ENCODE results near the gene RLF. TPM values are rescaled to one million over a fixed set of nuclear protein-coding genes. Genes with fewer than 3 reads are reported as not detected.

RLF gene
- total and polyA plus RNA-seq, 10 of the 15 experiments (the other 5 are each of a cell fraction or from before 2014, with no cell fraction given), result 2.0 to 19.8 (median 8.7) TPM

DNA sequence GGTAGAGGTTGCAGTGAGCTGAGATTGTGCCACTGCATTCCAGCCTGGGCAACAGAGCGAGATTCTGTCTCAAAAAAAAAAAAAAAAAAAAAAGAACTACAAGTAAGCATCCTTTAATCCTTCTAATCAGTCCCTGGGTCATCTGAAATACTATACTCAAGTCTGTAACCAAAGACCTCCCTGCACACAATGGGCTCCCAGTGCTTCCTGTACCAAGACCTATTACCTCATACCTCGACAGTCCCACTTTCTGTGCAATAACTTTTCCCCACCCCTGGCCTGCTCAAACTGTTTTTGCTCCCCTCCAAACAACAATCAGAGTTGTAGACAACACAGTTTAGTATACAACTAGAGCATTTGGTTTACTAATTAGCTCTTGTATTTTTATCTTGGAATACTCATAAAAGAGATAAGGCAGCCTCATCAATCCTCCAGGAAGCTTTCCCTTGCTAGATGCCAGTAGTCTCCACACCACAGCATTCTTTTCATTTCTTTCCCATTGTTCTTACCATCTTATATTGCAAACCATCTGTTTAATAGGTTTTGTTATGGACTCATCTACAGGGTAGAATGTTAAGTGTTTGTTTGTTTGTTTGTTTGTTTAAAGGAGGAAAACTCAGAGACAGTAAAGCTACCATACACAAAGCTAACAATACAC is 19.2 kb upstream of the RLF start:
- POLR2A ChIA-PET, result interaction anchor here (0.6 to 0.8 kb wide), 2 partner anchors 45 to 59 kb away, joined by 3 to 4 read pairs; no protein-coding TSS in a partner anchor
- TF ChIP-seq SRF (IDR thresholded peaks at IDR 0.05; ENCODE audit: low read depth in 2 of 2, low read length in 2 of 2), result no peak
- TF ChIP-seq, protein P1, sequence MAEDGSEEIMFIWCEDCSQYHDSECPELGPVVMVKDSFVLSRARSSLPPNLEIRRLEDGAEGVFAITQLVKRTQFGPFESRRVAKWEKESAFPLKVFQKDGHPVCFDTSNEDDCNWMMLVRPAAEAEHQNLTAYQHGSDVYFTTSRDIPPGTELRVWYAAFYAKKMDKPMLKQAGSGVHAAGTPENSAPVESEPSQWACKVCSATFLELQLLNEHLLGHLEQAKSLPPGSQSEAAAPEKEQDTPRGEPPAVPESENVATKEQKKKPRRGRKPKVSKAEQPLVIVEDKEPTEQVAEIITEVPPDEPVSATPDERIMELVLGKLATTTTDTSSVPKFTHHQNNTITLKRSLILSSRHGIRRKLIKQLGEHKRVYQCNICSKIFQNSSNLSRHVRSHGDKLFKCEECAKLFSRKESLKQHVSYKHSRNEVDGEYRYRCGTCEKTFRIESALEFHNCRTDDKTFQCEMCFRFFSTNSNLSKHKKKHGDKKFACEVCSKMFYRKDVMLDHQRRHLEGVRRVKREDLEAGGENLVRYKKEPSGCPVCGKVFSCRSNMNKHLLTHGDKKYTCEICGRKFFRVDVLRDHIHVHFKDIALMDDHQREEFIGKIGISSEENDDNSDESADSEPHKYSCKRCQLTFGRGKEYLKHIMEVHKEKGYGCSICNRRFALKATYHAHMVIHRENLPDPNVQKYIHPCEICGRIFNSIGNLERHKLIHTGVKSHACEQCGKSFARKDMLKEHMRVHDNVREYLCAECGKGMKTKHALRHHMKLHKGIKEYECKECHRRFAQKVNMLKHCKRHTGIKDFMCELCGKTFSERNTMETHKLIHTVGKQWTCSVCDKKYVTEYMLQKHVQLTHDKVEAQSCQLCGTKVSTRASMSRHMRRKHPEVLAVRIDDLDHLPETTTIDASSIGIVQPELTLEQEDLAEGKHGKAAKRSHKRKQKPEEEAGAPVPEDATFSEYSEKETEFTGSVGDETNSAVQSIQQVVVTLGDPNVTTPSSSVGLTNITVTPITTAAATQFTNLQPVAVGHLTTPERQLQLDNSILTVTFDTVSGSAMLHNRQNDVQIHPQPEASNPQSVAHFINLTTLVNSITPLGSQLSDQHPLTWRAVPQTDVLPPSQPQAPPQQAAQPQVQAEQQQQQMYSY (CRISPR knock-in tag; IDR thresholded peaks at IDR 0.05), result no peak
- no peak for TF ChIP-seq EGR1 (IDR thresholded peaks at IDR 0.05; ENCODE audit: borderline replicate concordance in 1 of 2, low read depth in 2 of 2, low read length in 2 of 2)
- TF ChIP-seq LARP7 (IDR thresholded peaks at IDR 0.05), result no peak
- TF ChIP-seq IRF4 (IDR thresholded peaks at IDR 0.05; ENCODE audit: low read depth, low read length), result no peak
- no peak for TF ChIP-seq ZNF274 (IDR thresholded peaks at IDR 0.05; ENCODE audit: insufficient read depth, insufficient read length)
- TF ChIP-seq SMAD1 (IDR thresholded peaks at IDR 0.05; ENCODE audit: low read depth, partially characterized antibody), result no peak
- TF ChIP-seq, protein P2, sequence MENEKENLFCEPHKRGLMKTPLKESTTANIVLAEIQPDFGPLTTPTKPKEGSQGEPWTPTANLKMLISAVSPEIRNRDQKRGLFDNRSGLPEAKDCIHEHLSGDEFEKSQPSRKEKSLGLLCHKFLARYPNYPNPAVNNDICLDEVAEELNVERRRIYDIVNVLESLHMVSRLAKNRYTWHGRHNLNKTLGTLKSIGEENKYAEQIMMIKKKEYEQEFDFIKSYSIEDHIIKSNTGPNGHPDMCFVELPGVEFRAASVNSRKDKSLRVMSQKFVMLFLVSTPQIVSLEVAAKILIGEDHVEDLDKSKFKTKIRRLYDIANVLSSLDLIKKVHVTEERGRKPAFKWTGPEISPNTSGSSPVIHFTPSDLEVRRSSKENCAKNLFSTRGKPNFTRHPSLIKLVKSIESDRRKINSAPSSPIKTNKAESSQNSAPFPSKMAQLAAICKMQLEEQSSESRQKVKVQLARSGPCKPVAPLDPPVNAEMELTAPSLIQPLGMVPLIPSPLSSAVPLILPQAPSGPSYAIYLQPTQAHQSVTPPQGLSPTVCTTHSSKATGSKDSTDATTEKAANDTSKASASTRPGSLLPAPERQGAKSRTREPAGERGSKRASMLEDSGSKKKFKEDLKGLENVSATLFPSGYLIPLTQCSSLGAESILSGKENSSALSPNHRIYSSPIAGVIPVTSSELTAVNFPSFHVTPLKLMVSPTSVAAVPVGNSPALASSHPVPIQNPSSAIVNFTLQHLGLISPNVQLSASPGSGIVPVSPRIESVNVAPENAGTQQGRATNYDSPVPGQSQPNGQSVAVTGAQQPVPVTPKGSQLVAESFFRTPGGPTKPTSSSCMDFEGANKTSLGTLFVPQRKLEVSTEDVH (IDR thresholded peaks at IDR 0.05; ENCODE audit: low read depth, partially characterized antibody), result no peak
- no peak for TF ChIP-seq NFIC (IDR thresholded peaks at IDR 0.05; ENCODE audit: low read depth, low read length)
- TF ChIP-seq ZSCAN29 (IDR thresholded peaks at IDR 0.05), result no peak
- TF ChIP-seq MEF2B (IDR thresholded peaks at IDR 0.05; ENCODE audit: partially characterized antibody, poor library complexity, severe bottlenecking), result no peak
- TF ChIP-seq, protein P3, sequence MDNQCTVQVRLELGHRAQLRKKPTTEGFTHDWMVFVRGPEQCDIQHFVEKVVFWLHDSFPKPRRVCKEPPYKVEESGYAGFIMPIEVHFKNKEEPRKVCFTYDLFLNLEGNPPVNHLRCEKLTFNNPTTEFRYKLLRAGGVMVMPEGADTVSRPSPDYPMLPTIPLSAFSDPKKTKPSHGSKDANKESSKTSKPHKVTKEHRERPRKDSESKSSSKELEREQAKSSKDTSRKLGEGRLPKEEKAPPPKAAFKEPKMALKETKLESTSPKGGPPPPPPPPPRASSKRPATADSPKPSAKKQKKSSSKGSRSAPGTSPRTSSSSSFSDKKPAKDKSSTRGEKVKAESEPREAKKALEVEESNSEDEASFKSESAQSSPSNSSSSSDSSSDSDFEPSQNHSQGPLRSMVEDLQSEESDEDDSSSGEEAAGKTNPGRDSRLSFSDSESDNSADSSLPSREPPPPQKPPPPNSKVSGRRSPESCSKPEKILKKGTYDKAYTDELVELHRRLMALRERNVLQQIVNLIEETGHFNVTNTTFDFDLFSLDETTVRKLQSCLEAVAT (IDR thresholded peaks at IDR 0.05), result no peak
- TF ChIP-seq, protein P4, sequence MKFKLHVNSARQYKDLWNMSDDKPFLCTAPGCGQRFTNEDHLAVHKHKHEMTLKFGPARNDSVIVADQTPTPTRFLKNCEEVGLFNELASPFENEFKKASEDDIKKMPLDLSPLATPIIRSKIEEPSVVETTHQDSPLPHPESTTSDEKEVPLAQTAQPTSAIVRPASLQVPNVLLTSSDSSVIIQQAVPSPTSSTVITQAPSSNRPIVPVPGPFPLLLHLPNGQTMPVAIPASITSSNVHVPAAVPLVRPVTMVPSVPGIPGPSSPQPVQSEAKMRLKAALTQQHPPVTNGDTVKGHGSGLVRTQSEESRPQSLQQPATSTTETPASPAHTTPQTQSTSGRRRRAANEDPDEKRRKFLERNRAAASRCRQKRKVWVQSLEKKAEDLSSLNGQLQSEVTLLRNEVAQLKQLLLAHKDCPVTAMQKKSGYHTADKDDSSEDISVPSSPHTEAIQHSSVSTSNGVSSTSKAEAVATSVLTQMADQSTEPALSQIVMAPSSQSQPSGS (IDR thresholded peaks at IDR 0.05; ENCODE audit: low read length), result no peak
- no peak for TF ChIP-seq RAD51 (IDR thresholded peaks at IDR 0.05)

More for the DNA sequence above, 19.2 kb upstream of the RLF start:
- H4K20me1 ChIP-seq (ENCODE audit: control insufficient read depth, insufficient read depth), result no peaks in the 10 kb centered on the region
- no peaks in the 10 kb centered on the region; a peak in 1 of 4 replicates for H3K27me3 ChIP-seq (replicated peaks in 1 of 2; ENCODE audit: control insufficient read depth in 2 of 2, insufficient read depth in 2 of 2, low read length in 1 of 2)
- no peaks in the 10 kb centered on the region for H3K36me3 ChIP-seq (ENCODE audit: control insufficient read depth in 2 of 2, insufficient read depth in 2 of 2, low read length in 1 of 2)
- H3K27ac ChIP-seq (ENCODE audit: control insufficient read depth, insufficient read depth), result no peak overlapping the region
- intact Hi-C loops (cut with micrococcal nuclease; ENCODE audit: unreplicated experiment), result no loop called here
- ChIA-PET RAD21 (ENCODE audit: unreplicated experiment) (interaction anchor here (1.2 to 5.7 kb wide), 3 partner anchors 11 to 263 kb away, joined by 3 to 151 read pairs (median 7); no protein-coding TSS in a partner anchor), SMC1A (ENCODE audit: uncharacterized antibody, unreplicated experiment) (interaction anchor here (0.8 to 5.0 kb wide), 10 partner anchors 11 to 297 kb away, joined by 3 to 115 read pairs (median 4); no protein-coding TSS in a partner anchor), CTCF (interaction anchor here (1.0 to 7.2 kb wide), 9 partner anchors 10 to 390 kb away, joined by 3 to 247 read pairs (median 7); partner anchors contain the start of gene ZNF684)
- FAIRE-seq, result no peak
- in situ Hi-C loops (cut with MboI), result no loop called here
- no peak overlapping the region for H2AFZ ChIP-seq (ENCODE audit: control insufficient read depth, low read depth, low read length)
- H3K9ac ChIP-seq (ENCODE audit: control insufficient read depth, insufficient read depth, low read length), result no peak overlapping the region
- no peaks in the 10 kb centered on the region for H3K9me3 ChIP-seq (replicated peaks; ENCODE audit: control insufficient read depth, insufficient read depth, low read length)
- no peaks in the 10 kb centered on the region for H3K79me2 ChIP-seq (ENCODE audit: control insufficient read depth, insufficient read depth, low read length)
- DNase-seq (ENCODE audit: low read depth, low spot score), result no peak
- H3K4me1 ChIP-seq (ENCODE audit: control insufficient read depth, insufficient read depth, low read length), result no peaks in the 10 kb centered on the region
- WGBS (ENCODE audit: insufficient coverage, insufficient replicate concordance, low lambda C conversion rate, missing lambda C conversion rate), result 53% methylated on average over 2 of the region's 2 CpGs
- no TSS peak for BruUV-seq (replicated peaks)
- no peak overlapping the region for H3K4me2 ChIP-seq (ENCODE audit: control insufficient read depth, insufficient read depth)
- H3K4me3 ChIP-seq, result no peak overlapping the region
- no peak for ATAC-seq

Measured in GM12878 (cell line).